Activated CD4-positive, alpha-beta memory T cell treated with anti-CD3 and anti-CD28 coated beads, Interleukin-2, amount 10 ng/mL, durations not matched to agents 7 days and 5 days (primary cell): ENCODE results near the gene SFTPA2. TPM values are rescaled to one million over a fixed set of nuclear protein-coding genes. Genes with fewer than 3 reads are reported as not detected.
"Not testable (repeated sequence)": the region's sequence is repeated elsewhere in the genome, so short reads cannot be mapped to it uniquely, and the experiment has no call there.

Source experiments
- CTCF ChIA-PET: fragments of 350-600 bp; sonication (Branson Sonifier 250); formaldehyde crosslinking; loops from one replicate; lab custom pipeline; 2021; ENCODE audit warnings: antibody characterized with exemption, inconsistent platforms; lab: Charles Lee
- POLR2A ChIA-PET: fragments of 350-600 bp; sonication (Branson Sonifier 250); formaldehyde crosslinking; loops from one replicate; lab custom pipeline; 2021; ENCODE audit warnings: antibody characterized with exemption; lab: Charles Lee
- DNase-seq: peaks from one replicate; pipeline ENCODE4 v3.0.0-alpha.2; 2020
- H3K27ac Mint-ChIP-seq: one replicate; pipeline ENCODE4 v1.8.0; 2021; ENCODE audit warnings: mild to moderate bottlenecking, mixed read lengths
- H3K27me3 Mint-ChIP-seq: one replicate; pipeline ENCODE4 v1.8.0; 2021; ENCODE audit warnings: mixed read lengths
- H3K36me3 Mint-ChIP-seq: one replicate; pipeline ENCODE4 v1.8.0; 2021; ENCODE audit warnings: low read depth, mixed read lengths
- H3K4me1 Mint-ChIP-seq: one replicate; pipeline ENCODE4 v1.8.0; 2021; ENCODE audit warnings: mixed read lengths
- H3K4me3 Mint-ChIP-seq: one replicate; pipeline ENCODE4 v1.8.0; 2021; ENCODE audit warnings: mild to moderate bottlenecking, mixed read lengths
- H3K9me3 Mint-ChIP-seq: one replicate; pipeline ENCODE4 v1.8.0; 2021; ENCODE audit warnings: mixed read lengths
- total RNA-seq, 2 experiments: library from RNA; stranded (reverse); gene quantifications; one replicate each; pipeline ENCODE4 v1.2.3, GENCODE V29; 2021

Gene SFTPA2
- total RNA-seq, 2 experiments from 2014 or later: not detected

- H3K4me1 Mint-ChIP-seq: peaks cover 11% of the 10 kb centered on the region
- H3K27ac Mint-ChIP-seq: no peak overlapping the region
- H3K36me3 Mint-ChIP-seq: no peaks in the 10 kb centered on the region
- peaks cover 27% of the 10 kb centered on the region for H3K27me3 Mint-ChIP-seq
- no peak overlapping the region for H3K4me3 Mint-ChIP-seq
- no peak for DNase-seq
- no peaks in the 10 kb centered on the region for H3K9me3 Mint-ChIP-seq
- POLR2A ChIA-PET: no interaction called here
- CTCF ChIA-PET: no interaction called here
These were observed 23.3 kb upstream of the SFTPA2 start for GRCh38 chr10:79583488-79584024.

GRCh38 chr10:79582954-79583353 is 22.7 kb upstream of the SFTPA2 start:
- Mint-ChIP-seq H3K4me1 (peaks cover 11% of the 10 kb centered on the region), H3K27me3 (peaks cover 25% of the 10 kb centered on the region)
- DNase-seq, H3K27ac Mint-ChIP-seq, CTCF ChIA-PET, POLR2A ChIA-PET, H3K9me3 Mint-ChIP-seq, H3K4me3 Mint-ChIP-seq, H3K36me3 Mint-ChIP-seq: not testable (repeated sequence)

GRCh38 chr10:79582096-79582495 is 21.9 kb upstream of the SFTPA2 start:
- no peaks in the 10 kb centered on the region for H3K36me3 Mint-ChIP-seq
- ChIA-PET CTCF (no interaction called here), POLR2A (no interaction called here)
- H3K27me3 Mint-ChIP-seq: peaks cover 29% of the 10 kb centered on the region
- no peak overlapping the region for H3K27ac Mint-ChIP-seq
- DNase-seq: no peak
- H3K9me3 Mint-ChIP-seq: no peaks in the 10 kb centered on the region
- no peak overlapping the region for H3K4me3 Mint-ChIP-seq
- H3K4me1 Mint-ChIP-seq: peaks cover 11% of the 10 kb centered on the region

- ChIA-PET POLR2A (no interaction called here), CTCF (no interaction called here)
- Mint-ChIP-seq H3K4me1 (peaks cover 11% of the 10 kb centered on the region), H3K9me3 (no peaks in the 10 kb centered on the region), H3K27me3 (peaks cover 27% of the 10 kb centered on the region), H3K36me3 (no peaks in the 10 kb centered on the region), H3K4me3 (no peak overlapping the region), H3K27ac (no peak overlapping the region)
- no peak for DNase-seq
These were observed 20.8 kb upstream of the SFTPA2 start for GRCh38 chr10:79581044-79581443.

DNA sequence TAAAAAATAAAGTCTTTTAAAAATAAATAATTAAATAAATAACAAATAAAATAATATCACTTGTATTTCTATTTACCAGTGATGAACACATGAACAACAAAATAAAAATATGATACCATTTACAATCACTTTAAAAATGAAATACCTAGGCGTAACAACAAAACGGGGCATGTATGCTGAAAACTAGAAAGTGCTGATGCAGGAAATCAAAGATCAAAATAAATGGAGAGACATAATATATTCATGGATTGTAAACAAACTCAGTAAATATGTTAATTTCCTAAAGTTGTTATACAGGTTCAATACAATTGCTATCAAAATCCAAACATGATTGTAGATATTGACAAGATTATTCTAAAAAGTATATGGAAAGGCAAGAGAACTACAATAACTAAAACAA is 19.2 kb upstream of the SFTPA2 start:
- no peak for DNase-seq
- ChIA-PET CTCF (no interaction called here), POLR2A (no interaction called here)
- Mint-ChIP-seq H3K4me3 (no peak overlapping the region), H3K9me3 (no peaks in the 10 kb centered on the region), H3K27ac (no peak overlapping the region), H3K4me1 (peaks cover 11% of the 10 kb centered on the region), H3K27me3 (peaks cover 40% of the 10 kb centered on the region), H3K36me3 (no peaks in the 10 kb centered on the region)

GRCh38 chr10:79570624-79571023 is 10.4 kb upstream of the SFTPA2 start:
- H3K4me3 Mint-ChIP-seq, H3K4me1 Mint-ChIP-seq, POLR2A ChIA-PET, H3K27ac Mint-ChIP-seq, DNase-seq, H3K36me3 Mint-ChIP-seq, H3K9me3 Mint-ChIP-seq: not testable (repeated sequence)
- CTCF ChIA-PET: interaction anchor here (1.7 kb wide), 1 partner anchor 10 kb away, joined by 7 read pairs; the partner anchor contains the start of gene SFTPA2
- peaks cover 72% of the 10 kb centered on the region for H3K27me3 Mint-ChIP-seq

- no peak for DNase-seq
- Mint-ChIP-seq H3K4me3 (no peak overlapping the region), H3K9me3 (no peaks in the 10 kb centered on the region), H3K27me3 (peaks cover 30% of the 10 kb centered on the region), H3K27ac (no peak overlapping the region), H3K36me3 (no peaks in the 10 kb centered on the region), H3K4me1 (peaks cover 4% of the 10 kb centered on the region)
- ChIA-PET POLR2A (no interaction called here), CTCF (interaction anchor here (0.6 to 1.6 kb wide), 7 partner anchors 11 to 659 kb away, joined by 3 to 10 read pairs (median 3); partner anchors contain the start of gene SFTPA1)
These were observed 3.2 kb upstream of the SFTPA2 start for GRCh38 chr10:79563426-79563825.

- CTCF ChIA-PET: interaction anchor here (0.7 to 1.6 kb wide), 7 partner anchors 11 to 53 kb away, joined by 3 to 10 read pairs (median 3); partner anchors contain the start of gene SFTPA1
- Mint-ChIP-seq H3K27ac (no peak overlapping the region), H3K9me3 (no peaks in the 10 kb centered on the region), H3K4me3 (no peak overlapping the region), H3K36me3 (no peaks in the 10 kb centered on the region), H3K27me3 (peaks cover 20% of the 10 kb centered on the region), H3K4me1 (peaks cover 4% of the 10 kb centered on the region)
- POLR2A ChIA-PET: no interaction called here
- peak; percentile 73 for DNase-seq
These were observed 2.0 kb upstream of the SFTPA2 start for GRCh38 chr10:79562135-79562756.

DNA sequence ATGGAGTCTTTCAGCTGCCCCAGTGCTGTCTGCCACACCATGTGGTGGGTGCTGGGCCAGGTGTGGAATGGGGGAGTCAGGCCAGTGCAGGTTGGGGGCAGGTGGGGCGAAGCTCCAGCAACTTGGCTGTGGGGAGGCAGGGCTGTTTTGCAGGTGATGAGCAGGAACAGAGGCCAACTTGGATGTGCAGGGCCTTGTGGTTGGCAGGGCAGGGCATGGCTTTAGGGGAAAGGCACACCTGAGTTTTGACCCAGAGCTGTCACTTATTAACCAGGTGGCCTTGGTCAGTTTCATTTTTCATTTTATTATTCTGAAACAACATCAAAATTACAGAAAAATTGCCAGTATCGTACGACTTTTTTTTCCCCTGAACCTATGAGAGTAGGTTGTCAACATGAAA is 1.1 kb upstream of the SFTPA2 start:
- H3K27ac Mint-ChIP-seq: no peak overlapping the region
- peaks cover 13% of the 10 kb centered on the region for H3K27me3 Mint-ChIP-seq
- ChIA-PET POLR2A (no interaction called here), CTCF (interaction anchor here (1.6 kb wide), 1 partner anchor 9 kb away, joined by 7 read pairs; no protein-coding TSS in a partner anchor)
- peaks cover 4% of the 10 kb centered on the region for H3K4me1 Mint-ChIP-seq
- H3K4me3 Mint-ChIP-seq: no peak overlapping the region
- H3K9me3 Mint-ChIP-seq: no peaks in the 10 kb centered on the region
- H3K36me3 Mint-ChIP-seq: no peaks in the 10 kb centered on the region
- DNase-seq: no peak

DNA sequence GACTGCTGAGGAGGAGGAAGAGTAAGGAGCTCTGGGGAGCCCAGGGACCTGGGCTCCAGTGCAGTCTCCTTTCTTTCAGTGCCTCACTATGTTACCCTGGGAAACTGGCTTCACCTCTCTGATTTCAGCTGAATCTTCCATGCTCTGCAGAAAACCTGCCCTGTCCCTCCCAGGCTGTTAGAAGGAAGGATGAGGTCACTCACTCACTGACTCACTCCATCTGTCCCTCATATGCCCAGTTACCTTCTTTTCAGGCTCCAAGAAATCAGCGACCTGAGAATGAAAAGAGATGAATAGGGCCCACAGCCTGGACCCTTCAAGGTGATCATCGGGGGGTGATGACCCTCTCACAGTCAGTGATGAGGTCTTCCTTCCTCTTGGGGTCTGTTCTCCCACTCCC is 481 bp downstream of the SFTPA2 start:
- H3K4me1 Mint-ChIP-seq: peaks cover 4% of the 10 kb centered on the region
- POLR2A ChIA-PET: no interaction called here
- H3K4me3 Mint-ChIP-seq: no peak overlapping the region

GRCh38 chr10:79556961-79557360 is 3.2 kb downstream of the SFTPA2 start:
- CTCF ChIA-PET, POLR2A ChIA-PET, H3K27ac Mint-ChIP-seq, H3K27me3 Mint-ChIP-seq, H3K36me3 Mint-ChIP-seq, H3K9me3 Mint-ChIP-seq, H3K4me3 Mint-ChIP-seq, DNase-seq: not testable (repeated sequence)
- H3K4me1 Mint-ChIP-seq: peaks cover 13% of the 10 kb centered on the region

More for the DNA sequence above, 481 bp downstream of the SFTPA2 start:
- peaks cover 13% of the 10 kb centered on the region for H3K27me3 Mint-ChIP-seq
- H3K27ac Mint-ChIP-seq: no peak overlapping the region
- DNase-seq: no peak
- no peaks in the 10 kb centered on the region for H3K36me3 Mint-ChIP-seq
- no peaks in the 10 kb centered on the region for H3K9me3 Mint-ChIP-seq
- CTCF ChIA-PET: interaction anchor here (1.6 kb wide), 1 partner anchor 11 kb away, joined by 7 read pairs; no protein-coding TSS in a partner anchor

DNA sequence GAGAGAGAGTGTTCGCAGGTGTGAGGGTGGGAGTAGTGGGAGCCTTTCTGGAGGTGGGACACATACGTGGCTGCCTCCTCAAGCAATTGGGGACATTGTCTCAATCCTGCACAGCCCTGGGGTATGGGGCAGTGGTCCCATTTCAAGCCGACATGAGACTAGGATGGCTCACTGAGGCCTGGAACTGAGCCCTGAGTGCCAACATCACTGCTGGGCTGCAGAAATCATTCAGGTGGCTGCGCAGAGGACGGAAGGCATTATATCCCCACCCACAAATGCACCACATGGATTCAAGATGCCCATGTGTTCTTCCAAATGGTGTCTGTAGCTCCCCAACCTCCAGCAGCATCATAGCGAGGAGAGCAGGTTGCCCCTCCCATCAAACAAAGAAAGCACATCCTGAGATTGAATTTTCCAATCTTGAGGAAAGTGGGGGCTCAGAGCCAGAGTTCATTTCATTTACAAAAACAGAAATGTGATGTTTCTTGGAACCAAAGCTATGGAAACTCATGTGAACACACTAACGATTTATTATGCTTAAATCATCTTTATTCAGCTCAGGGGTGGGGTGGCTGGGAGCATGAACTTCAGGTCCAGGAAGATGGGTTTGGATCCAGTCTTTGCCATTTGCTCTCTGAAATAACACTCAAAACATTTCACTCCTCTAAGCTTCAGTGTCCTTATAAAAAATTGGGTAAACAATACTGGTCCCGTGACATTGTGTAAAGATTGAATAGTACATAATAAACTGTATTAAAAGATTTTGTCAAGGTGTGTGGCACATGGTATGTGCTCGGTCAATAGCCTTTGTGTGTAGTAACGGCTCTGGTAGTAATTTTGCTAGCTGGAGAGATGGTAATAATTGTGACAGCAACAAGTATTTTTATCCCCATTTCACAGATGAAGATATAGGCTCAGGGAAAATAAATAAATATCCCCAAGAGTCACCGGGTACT is 4.6 kb downstream of the SFTPA2 start:
- H3K36me3 Mint-ChIP-seq: no peaks in the 10 kb centered on the region
- POLR2A ChIA-PET: no interaction called here
- CTCF ChIA-PET: no interaction called here
- no peak overlapping the region for H3K27ac Mint-ChIP-seq
- no peak overlapping the region for H3K4me3 Mint-ChIP-seq
- DNase-seq: no peak
- peaks cover 11% of the 10 kb centered on the region for H3K4me1 Mint-ChIP-seq
- no peaks in the 10 kb centered on the region for H3K9me3 Mint-ChIP-seq
- H3K27me3 Mint-ChIP-seq: no peaks in the 10 kb centered on the region

DNA sequence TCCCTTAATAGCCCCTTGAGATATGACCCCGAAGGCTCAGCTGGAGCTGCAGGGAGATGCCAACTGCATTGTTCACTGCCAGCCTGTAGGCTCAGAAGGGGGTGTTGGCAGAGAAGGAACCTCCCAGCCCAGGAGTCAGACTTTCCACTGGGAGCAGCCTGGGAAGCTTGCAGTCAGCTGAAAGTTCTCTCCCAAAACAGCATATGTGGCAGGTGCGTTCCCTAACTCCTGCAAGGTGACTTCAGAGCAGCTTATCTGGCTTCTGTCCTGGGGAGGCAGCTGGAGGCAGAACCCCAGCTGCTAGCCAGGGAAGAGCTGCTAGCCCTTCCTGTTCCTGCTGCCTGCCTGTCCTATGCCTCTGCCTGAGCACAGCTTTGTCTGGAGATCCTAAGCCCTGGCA is 8.1 kb downstream of the SFTPA2 start:
- Mint-ChIP-seq H3K27ac (no peak overlapping the region), H3K27me3 (no peaks in the 10 kb centered on the region), H3K9me3 (no peaks in the 10 kb centered on the region), H3K4me3 (no peak overlapping the region), H3K4me1 (peaks cover 40% of the 10 kb centered on the region), H3K36me3 (peaks cover 3% of the 10 kb centered on the region)
- DNase-seq: no peak
- ChIA-PET CTCF (interaction anchor here (0.9 kb wide), 1 partner anchor 12 kb away, joined by 3 read pairs; no protein-coding TSS in a partner anchor), POLR2A (no interaction called here)
